ENCODE measurements around the gene SLC2A9.
"Not testable (repeated sequence)": the region's sequence is repeated elsewhere in the genome, so short reads cannot be mapped to it uniquely, and the experiment has no call there.

SLC2A9 gene

DNA sequence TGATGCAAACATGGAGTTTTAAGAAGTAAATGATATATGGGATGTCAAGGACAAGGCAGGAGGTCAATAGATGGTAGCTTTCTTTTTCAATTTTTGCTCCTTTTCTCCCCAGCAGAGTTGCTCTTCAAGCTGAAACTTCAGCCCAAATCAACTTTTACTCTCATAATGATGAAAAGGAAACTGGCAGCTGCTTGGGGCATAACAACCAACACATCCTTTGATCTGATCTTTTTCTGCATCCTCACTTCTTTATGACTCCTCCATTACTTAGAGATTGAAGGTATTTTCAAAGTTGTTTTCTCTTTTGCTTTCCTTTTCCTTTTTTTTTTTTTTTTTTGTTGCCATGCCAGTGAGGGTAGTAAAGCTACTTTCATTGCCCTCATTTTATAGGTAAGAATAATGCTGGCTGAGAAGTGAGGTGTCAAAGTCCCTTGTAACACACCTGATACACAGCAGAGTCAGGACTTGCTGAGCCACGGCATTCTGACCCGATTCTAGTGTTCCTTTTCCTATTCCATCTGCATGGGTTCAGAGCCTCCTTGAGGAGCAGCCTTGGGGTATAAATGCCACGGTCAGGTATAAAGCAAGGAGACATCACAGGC is 26.9 kb downstream of the SLC2A9 start:
- DNase-seq = no peak

DNA sequence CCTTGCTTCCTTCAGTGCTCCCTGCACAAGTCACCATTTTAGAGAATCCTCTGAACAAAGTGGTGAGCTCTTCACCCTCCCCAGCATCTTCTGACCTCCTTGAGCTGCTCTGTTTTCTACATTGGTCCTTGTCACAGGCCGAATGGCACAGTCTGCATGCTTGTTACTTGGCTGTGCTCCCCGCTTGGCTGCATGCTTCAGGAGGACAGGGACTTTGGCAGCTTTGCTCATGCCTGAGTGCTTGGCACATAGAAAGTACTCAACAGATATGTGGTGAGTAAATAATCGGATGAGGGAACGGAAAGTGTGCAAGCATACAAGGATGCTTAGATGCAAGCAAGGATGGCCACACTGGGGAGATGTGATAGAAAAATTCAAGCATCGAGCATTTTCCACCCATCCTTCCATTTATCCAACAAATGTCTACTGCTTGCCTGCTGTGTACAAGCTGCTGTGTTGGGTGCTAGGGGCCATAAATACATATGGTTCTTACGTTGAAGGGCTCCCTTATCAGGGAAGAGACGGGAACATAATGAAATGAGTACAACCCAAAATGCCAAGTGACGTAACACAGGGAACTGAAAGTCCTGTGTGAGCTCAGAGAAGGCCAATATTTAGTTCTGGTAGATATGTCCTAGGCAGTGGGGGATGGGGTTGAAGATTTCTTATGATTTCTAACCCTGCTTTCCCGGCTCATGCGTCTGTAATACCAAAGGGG is 31.2 kb downstream of the SLC2A9 start:
- DNase-seq = no peak

DNA sequence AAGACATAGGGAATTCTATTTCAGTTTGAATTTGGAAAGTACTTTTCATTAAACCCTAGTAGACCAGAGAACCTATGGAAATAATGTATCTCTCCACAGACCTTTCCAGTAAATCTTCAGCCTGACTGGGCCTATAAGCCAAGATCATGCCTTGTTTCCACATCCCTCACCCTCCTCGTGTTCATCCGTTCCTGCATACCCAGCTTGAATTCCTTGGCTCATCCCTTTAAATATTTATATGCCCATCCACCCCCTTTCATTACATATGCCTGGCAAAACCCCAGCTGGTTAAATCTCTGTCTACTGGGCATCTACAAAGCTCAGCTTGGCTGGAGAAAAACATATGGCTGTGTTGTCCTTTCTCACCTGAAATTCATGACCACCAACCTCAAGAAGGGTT is 32.4 kb downstream of the SLC2A9 start:
- DNase-seq = no peak

DNA sequence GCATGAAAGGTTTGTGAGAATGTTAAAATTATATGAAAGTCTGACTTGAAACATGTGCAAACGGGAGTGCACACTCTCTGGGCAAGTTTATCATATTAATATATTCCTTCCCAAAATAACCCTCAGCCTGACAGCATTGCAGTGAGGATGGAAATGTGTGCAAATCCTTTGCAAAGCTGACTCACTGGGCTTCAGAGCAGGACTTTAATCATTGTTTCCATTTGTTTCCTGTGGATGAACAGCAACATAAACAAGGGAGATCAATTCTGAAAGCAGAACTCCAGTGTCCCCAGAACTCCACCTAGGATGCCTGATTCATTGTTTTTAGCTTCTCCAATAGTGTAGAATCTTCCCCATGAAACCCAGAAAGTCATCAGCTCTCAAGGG is 32.9 kb downstream of the SLC2A9 start:
- DNase-seq = no peak

DNA sequence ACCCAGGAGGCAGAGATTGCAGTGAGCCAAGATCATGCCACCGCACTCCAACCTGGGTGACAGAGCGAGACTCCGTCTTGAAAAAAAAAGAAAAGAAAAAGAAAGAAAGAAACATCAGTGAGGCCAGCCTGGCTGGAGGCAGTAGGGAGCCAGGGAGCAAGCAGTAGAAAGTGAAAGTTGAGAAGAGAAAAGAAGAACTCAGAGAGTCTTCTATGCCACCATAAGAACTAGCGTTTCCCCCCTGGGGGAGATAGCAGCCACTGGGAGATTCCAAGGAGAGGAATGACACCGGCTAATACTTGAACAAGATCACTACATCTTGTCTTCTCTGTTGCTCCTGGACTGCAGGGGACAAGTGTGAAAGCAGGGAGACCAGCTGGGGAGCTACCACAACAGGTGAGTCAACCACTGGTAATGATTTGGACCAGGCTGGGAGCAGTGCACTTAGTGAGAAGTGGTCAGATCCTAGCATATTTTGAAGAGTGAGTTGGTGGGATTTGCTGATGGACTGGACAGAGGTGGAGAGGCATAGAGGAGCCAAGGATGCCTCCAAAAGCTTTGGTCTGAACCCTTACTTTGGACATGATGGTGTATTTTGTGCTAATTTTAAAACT is 33.4 kb downstream of the SLC2A9 start:
- DNase-seq = no peak

DNA sequence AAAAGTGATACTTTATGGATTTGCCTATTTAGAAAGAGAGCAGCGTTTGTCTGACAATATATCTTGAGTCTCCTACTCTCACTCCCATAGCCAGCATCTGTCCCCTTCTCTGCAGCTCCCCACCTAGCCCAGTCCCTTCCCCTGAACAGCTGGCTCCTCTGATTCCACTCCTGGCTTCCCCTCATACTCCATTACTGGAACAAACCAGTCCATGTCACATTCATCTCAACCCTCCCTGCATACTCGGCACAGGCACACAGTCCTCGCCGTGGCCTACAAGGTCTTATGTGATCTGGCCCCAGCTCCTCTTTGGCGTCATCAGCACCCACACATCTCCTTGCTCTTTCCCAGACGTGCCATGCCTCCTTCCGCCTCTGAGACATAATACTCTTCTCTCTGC is 36.7 kb downstream of the SLC2A9 start:
- DNase-seq = no peak

DNA sequence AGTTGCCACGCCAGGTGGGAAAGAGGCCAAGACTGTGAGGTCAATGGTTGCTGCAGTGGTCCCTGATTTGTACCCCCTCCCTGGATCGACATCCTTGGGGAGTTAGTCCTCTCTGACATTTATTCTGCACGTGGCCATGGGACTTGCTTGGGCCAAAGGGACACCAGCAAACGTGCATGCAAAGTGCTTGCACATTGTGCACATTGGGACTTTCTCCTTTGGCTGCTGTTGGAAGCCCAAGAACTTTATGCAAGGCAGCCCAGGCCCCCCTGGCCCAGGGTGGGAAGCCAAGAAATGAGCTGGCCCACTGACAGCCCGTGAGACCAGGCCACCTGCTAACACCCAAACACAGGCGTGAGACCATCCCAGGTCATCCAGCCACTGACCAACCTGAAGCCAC is 38.1 kb downstream of the SLC2A9 start:
- DNase-seq = no peak

DNA sequence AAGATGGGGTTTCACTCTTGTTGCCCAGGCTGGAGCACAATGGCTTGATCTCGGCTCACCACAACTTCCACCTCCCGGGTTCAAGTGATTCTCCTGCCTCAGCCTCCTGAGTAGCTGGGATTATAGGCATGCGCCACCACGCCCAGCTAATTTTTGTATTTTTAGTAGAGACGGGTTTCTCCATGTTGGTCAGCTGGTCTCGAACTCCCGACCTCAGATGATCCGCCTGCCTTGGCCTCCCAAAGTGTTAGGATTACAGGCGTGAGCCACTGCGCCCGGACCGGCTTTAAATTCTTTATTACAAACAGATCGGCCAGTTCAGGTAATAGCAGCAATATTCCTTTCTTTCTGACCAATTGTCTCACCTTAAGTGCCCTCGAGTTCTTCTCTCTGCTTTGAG is 39.4 kb downstream of the SLC2A9 start:
- not testable (repeated sequence) for DNase-seq

DNA sequence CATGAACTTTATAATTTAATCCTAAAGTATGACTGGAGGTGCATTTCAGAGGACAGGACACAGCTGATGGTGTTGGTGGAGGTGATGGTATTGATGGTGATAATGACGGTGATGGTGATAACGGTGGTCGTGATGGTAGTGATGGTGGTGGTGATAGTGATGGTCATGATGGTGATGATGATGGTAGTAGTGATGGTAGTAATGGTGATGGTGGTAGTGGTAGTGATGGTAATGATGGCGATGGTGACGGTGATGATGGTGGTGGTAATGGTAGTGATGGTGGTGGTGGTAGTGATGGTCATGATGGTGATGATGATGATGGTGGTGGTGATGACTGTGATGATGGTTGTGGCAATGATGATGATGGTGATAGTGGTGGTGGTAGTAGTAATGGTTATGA is 40.4 kb downstream of the SLC2A9 start:
- no peak for DNase-seq

DNA sequence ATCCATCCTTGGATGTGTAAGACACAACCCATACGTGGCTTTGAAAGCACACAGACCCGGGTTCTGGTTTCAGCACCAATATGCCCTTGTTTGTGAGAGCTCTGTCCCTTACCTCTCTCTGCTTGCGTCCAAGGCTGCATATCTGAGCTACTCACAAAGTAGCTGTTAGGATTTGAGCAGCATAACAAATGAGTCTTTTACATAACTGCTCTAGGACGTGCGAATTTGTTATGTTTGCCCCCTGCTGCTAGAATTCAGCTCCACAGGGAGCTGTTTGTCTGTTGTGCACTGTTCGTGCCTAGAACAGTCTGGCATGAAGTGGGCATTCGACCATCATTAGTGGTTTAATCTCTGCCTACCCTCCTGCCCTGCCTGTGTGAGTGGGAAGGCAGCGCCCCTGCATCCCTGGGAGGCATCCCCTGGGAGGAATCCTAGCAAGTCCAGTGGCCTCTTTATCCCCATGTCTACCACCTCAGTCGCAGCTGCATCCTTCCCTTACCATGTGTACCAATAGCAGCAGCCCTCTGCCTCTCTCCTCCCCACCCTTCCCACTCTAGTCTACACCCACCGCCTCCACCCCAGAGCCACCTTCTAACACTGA is 42.1 kb downstream of the SLC2A9 start:
- DNase-seq = no peak

DNA sequence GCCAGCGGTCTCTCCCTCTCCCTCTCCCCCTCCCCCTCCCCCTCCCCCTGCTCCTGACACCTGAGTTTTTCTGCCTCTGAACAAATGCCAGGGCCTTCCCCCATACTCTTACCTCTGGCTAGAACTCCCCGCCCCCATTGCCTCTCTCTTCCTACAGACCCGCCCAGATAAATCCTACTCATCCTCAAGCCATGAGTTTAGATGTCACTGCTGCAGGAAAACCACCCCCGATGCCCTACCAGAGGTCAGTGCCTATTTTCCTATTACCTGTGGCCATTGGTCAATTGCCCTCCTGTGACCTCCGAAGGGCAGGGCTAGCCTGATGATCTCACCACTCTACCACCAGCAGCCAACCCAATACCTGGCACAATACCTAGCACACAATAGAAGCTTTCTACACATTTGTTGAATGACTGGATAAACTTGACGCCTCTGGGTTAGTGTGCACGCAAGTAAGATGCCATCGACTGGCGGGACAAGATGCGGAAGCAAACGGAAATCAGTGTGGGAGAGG is 43.7 kb downstream of the SLC2A9 start:
- DNase-seq = no peak

DNA sequence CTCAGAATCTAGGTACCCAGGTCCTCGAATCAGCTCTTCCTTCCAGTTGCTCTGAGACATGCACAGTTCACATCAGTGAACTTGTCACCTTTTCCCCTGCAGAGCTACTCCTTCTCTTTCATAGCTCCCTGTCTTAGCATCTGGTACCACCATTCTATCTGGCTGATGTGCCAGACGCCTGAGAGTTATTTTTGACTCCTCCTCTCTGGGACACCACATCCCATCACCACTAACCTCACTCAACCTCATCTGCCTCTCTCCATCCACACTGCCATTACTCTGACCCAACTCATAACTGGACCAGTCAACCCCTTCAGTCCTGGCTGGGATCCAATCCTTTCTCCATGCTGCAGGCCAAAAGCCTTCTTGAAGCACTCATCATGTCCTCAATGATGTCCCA is 44.5 kb downstream of the SLC2A9 start:
- no peak for DNase-seq

DNA sequence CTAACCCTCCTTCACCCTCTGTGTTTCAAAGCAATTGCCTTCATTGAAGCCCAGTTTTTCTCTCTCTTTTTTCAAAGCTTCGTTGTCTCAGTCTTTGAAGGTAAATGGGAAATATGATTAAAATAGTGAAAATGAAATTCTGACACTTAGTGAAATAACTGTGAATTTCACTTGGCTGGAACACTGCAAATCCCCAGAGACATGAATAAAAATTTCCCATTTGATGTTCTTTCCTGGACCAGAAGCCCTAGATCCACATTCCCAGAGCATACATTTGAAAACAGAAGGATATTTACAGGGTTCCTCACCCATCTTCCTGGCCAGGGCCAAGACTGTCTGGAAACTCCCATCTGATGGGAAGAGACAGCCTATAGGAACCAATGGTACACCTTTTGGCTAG is 45.0 kb downstream of the SLC2A9 start:
- DNase-seq = no peak

DNA sequence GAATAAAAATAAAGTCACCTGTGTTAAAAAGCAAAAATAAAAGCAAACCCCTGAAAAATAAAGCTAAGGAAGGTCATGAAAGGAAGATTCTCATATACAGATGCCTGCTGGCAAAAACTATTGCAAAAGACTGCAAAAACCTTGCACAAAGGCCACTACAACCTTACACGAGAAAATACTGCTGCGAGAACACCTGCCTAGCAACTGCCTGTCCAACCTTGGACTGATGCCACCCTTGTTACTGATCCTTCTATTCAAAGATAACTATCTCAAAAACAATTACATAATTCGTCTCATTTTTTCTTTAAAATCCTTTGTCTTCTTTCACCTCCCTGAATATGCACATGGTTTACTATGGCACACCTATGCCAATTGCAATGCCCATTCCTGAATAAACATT is 49.6 kb downstream of the SLC2A9 start:
- DNase-seq = peak; percentile 92

DNA sequence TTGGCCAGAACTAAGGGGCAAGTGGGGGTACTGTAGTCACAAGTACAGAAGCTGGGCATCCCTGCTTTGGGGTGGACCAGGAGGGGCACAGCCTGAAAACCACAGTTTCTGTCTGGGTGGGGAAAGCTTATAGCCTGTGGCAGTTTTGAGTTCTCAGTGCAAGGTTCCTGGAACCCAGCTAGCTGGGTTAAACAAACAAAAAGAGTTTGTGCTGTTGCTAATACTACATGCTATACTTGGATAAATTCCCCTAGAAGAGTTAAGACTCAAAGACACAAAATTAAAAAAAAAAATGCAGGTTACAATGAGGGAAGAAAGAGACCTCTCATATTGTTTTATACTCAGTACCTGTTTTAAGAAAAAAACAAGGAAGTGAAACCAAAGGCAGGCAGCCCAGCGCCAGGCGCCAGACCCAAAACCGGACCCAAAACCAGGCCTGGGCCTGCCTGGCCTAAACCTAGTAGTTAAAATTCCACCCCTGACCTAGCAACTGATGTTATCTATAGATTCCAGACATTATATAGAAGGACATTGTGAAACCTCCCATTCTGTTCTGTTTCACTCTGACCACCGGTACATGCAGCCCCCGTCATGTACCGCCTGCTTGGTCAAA is 50.8 kb downstream of the SLC2A9 start:
- DNase-seq = no peak

DNA sequence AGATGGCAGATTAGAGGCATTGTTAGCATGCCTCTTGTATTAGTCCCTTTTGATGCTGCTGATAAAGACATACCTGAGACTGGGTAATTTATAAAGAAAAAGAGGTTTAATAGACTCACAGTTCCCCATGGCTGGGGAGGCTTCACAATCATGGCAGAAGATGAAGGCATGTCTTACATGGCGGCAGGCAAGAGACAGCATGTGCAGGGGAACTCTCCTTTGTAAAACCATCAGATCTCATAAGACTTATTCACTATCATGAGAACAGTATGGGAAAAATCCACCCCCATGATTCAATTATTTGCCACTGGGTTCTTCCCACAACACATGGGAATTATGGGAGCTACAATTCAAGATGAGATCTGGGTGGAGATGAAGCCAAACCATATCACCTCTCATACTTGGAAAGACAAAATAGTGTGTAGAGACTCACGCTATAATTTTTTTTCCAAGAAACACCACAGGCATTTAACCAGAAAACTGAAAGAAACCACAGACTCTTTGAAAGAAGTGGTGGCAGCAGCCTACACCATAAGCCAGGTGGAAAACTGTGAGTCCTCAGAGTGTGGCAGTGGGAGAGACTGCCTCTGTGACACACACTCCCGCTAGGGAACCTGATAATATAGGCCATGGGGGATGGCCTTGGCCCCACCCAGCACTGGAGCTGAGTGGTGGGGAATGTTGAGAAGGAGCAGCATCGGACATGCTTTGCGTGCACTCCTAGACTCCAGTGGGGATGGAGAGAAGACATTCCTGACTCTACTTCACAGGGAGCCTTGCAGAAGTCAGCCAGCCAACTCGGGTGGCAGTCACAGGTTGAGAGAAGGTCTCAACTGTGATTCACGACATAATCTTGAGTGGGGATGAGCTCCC is 51.5 kb downstream of the SLC2A9 start:
- no peak for DNase-seq

DNA sequence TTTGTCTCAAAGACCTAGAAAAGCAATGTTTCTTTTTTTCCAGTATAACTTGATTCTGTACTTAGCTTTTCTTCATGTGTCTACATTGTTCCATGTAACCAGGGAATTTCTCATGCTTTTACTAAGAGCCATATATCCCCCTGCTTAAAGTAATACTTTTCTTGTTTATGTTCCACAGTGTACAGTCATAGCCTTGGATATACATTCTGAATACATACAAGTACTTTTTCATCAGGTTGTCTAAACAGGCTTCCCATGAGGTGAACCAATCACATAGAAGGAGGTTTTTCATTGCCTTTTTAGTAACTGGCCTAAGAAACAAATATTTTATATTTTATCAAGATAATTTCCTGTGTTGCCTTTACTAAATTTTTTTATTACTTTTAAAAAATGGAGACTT is 52.8 kb downstream of the SLC2A9 start:
- DNase-seq = no peak

DNA sequence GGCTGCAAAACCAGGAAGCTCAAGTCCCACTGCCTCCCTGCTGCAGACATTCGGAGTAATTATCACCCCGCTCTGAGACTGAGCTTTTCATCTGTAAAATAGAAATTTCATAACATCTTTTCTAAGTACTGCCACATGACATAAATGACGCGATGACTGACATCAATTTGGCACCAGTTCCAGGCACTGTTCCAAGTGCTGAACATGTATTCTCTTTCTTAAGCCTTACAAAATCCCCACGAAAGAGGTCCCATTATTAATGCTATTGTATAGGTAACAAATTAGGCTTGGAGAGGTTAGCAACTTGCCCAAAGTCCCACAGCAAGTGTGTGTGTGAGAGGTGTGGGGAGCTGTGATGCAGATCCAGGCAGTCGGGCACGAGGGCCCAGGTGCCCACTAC is 56.4 kb downstream of the SLC2A9 start:
- DNase-seq = peak; percentile 74

DNA sequence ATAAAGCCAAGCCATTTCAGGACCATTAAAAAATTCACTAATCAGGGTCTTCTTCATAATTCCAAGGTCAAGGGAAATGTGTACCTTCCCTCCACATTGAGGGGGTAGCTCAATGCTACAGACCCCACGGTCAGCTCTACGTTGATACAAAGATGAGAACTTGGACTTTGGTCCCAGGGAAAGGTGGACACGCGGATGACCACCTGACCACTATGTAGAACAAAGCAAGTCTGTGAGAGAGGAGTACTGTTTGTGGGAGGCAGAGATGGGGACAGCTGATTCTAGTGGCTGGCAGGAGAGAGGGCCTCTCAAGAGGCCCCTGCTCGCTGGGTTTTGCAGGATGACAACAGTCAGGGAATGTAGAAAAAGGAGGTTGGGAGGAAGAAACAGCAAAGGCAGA is 58.0 kb downstream of the SLC2A9 start:
- DNase-seq = no peak

DNA sequence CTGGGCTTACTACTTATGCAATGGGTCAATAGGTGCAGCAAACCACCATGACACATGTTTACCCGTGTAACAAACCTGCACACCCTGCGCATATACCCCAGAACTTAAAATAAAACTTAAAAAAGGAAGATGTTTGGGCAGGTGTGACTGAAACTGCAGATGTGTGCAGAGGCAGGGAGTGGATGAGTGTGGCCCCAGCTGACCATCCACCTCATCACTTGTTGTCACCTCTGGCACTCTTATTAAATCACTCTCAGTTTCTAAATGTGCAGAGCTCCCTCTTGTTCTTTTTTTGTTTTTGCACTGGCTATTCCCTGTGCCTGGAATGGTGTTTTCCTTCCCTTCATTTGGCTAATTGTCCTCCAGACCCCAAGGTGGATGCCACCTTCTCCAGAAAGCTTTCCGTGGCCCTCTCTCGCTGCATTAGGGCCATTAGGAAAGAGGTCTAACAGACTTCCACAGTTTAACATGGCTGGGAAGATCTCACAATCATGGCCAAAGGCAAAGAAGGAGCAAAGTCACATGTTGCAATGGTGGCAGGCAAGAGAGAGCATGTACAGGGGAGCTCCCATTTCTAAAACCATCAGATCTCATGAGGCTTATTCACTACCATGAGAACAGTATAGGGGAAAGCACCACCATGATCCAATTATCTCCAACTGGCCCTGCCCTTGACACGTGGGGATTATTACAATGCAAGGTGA is 58.5 kb downstream of the SLC2A9 start:
- DNase-seq = no peak

DNA sequence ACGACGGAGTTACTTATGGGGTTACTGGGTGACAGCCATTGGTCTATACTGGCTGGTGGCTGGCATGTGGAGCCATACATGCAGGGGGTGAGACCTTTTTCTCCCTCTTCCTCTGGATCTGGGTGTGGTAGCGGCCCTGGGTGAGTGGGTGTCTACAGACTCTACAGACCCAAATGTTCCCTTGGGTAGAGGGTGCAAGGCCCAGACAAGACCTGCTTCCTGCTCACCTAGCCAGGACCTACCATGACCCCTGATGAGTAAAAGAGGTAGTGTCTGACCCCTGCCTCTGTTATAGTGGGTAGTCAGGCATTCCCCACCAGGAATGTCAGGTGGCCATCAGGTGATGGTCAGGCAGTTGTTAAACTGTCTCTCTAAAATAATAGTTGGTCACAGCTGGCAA is 66.8 kb downstream of the SLC2A9 start:
- DNase-seq = no peak

DNA sequence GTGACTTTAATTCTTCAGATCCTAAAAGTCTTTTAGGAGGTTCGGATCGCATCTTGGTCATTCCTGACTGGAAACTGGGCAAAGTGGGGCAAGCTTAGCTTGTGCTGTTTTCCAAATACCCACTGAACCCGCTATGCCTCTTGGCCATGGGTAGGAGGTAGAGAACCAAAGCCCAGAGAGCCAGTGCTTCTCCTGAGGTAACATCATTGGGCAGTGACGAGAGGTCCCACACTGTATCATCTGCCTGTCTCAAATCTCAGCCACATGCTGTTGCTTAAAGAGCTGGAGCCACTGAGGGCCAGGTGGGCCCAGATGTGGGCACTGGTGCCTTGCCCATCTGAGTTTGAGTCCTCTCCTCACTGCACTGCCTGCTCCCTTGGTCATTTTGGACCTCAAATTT is 68.2 kb downstream of the SLC2A9 start:
- DNase-seq = no peak

Data from NCI-H1105 treated with DMSO at 0.1 percent for 48 hours (cell line).